Gastrocnemius medialis (tissue), 4 donors: ENCODE data around the gene HIVEP3.

Experiments
- CTCF ChIP-seq, 5 experiments: fragments of 450-650 bp in 3 of 5; fragments of 200-600 bp in 2 of 5; sonication (generic) in 2 of 5; IDR thresholded peaks in 4 of 5; conservative IDR thresholded peaks in 1 of 5; 1 replicate in 4 of 5; 2 replicates in 1 of 5; pipeline ENCODE4 v1.5.1; 2016 to 2019; ENCODE audit warnings: antibody characterized with exemption in 5 of 5, mild to moderate bottlenecking in 3 of 5, moderate library complexity in 3 of 5
- POLR2A ChIP-seq, 2 donors: fragments of 450-650 bp; IDR thresholded peaks; one replicate each; pipeline ENCODE4 v1.6.1; 2017; ENCODE audit warnings: antibody characterized with exemption in 2 of 2, mild to moderate bottlenecking in 2 of 2, moderate library complexity in 2 of 2

DNA sequence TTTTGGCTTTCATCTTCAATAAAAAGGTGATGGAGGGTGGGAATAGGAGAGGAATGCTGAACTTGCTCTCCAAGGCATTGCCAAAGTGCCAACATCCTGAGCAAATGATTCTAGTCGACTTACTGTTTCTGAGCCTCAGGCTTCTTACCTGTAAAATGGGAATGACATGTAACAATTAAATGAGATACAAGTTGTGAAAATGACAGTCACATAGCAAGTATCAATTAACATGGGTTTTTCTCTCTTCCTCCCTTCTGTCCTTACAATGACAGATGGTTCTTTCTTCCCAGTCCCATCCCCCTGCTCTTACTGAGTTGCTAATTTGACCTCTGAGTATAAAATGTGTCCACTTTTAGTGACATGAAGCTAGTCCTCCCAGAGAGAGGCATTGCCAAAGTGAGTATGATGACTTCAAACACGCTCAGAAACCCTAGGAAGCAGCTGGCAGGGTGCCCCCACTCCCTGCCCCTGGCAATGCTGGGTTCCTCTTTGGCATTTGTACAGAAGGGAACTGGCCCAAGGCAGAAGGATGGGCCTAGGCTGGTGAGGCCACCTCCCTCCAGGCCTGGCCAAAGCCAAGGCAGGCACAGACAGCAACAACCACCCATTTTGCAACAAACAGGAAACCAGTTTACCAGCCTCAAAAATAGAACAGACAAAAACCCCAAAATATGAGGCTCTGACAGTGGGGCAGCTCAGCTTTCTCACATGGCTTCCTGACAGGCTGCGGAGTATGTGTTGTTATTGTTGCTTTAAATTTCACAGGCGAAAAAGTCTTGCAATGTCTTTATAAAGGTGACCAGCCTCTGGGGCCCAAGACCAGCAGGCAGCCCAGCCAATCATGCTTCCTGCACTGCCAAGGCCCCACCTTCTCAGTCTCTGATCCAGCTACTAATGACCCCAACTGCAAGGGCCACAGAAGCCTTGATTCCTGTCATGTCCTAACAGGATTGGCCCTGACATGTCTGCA, 115.9 kb downstream of the HIVEP3 start:
- TF ChIP-seq CTCF (IDR thresholded peaks at IDR 0.05 in 4 of 5, conservative IDR thresholded peaks at IDR 0.05 in 1 of 5) (no peak), POLR2A (IDR thresholded peaks at IDR 0.05) (no peak)
